ENCODE measurements around the gene LANCL2.

The LANCL2 gene

DNA sequence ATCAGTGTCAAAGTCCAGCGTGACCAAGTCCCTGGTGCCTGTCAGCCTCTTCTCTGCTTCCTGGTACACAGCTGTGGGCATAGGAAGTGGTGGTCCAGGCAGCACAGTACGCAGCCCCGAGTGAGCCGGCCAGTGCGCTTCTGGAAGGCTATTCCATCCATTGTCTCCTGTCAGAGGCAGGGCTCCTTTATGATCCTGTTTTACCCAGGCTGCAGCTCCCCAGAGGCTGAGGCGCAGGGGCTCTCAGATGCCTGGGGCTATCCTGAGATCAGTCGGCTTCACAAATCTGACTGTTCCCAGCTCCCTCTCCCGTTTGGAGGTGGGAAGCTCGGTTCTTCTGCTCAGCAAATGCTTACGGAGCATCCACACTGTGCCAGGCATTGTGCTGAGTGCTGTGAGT lies 70.3 kb downstream of the LANCL2 start:
- DNase-seq (ENCODE audit: low read depth) = no peak
- TF ChIP-seq, protein P1, sequence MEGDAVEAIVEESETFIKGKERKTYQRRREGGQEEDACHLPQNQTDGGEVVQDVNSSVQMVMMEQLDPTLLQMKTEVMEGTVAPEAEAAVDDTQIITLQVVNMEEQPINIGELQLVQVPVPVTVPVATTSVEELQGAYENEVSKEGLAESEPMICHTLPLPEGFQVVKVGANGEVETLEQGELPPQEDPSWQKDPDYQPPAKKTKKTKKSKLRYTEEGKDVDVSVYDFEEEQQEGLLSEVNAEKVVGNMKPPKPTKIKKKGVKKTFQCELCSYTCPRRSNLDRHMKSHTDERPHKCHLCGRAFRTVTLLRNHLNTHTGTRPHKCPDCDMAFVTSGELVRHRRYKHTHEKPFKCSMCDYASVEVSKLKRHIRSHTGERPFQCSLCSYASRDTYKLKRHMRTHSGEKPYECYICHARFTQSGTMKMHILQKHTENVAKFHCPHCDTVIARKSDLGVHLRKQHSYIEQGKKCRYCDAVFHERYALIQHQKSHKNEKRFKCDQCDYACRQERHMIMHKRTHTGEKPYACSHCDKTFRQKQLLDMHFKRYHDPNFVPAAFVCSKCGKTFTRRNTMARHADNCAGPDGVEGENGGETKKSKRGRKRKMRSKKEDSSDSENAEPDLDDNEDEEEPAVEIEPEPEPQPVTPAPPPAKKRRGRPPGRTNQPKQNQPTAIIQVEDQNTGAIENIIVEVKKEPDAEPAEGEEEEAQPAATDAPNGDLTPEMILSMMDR (IDR thresholded peaks at IDR 0.05; ENCODE audit: control insufficient read depth, extremely low read depth, insufficient read depth) = no peak
- H3K4me3 ChIP-seq (ENCODE audit: low read depth, low read length) = no peak overlapping the region

DNA sequence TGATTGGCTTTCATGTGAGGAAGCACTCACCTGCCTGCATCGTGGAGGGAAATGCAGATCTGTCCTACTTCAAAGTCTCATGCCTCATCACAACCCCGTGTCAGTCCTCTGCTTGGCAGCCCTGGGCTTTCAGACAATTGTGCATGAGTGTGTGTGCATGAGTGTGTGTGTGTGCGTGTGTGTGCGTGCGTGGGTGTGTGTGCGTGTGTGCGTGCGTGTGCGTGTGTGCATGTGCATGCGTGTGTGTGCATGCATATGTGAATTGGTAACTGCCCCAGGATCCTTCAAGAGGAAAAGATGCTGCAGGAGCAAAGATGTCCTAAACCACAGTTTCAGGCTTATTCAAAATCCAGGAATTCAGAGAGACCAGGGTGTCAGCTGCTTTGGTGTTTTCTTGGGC lies 71.3 kb downstream of the LANCL2 start:
- TF ChIP-seq, protein P1 (IDR thresholded peaks at IDR 0.05; ENCODE audit: control insufficient read depth, extremely low read depth, insufficient read depth) = no peak
- DNase-seq (ENCODE audit: low read depth) = no peak
- H3K4me3 ChIP-seq (ENCODE audit: low read depth, low read length) = no peak overlapping the region

DNA sequence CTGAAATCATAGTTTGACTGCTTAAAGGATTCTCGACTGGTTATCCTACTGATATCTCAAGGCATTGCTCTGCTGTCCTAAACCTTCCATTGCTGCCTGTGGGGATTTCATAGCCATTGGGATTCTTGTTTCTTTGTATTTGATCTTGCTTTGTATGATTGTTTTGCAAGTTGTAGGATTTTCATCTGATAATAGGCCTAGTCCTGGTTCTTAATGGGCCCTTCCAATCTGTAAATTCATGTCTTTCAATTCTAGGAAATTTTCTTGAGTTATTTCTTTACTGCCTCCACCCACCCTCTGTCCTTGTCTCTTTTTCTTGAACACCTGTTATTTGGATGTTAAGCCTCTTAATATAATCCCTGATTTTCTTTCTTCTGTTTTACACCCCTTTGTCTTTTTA lies 72.2 kb downstream of the LANCL2 start:
- TF ChIP-seq, protein P1 (IDR thresholded peaks at IDR 0.05; ENCODE audit: control insufficient read depth, extremely low read depth, insufficient read depth) = no peak
- DNase-seq (ENCODE audit: low read depth) = no peak

DNA sequence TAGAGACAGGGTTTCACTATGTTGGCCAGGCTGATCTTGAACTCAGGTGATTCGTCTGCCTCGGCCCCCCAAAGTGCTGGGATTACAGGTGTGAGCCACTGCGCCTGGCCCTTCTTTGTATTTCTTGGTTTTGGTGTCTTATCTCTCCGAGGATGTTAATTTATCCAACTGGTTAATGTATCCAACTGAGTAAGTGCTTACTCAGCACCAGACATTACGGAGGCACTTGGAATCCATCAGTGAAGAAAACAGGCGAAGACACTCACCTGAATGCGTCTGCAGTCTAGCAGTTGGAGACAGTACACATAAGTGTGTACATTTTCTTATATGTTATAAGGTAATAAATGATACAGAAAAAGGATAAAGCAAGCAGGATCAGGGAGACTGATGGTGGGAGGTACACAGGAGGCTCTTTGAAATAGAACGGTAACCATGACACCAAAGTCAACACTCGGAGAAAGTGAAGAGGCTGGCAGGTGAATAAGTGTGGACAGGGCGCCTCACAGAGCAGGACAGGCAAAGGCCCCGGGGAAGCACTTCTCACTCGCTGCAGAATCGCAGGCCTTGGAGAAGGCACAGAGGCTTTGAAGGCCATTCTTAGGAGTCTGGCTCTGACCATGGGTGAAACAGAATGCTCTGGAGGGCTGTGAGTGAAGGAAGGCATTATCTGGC lies 73.1 kb downstream of the LANCL2 start:
- TF ChIP-seq, protein P1 (IDR thresholded peaks at IDR 0.05; ENCODE audit: control insufficient read depth, extremely low read depth, insufficient read depth) = no peak
- DNase-seq (ENCODE audit: low read depth) = no peak
- H3K4me3 ChIP-seq (ENCODE audit: low read depth, low read length) = no peak overlapping the region

More for the DNA sequence above, 72.2 kb downstream of the LANCL2 start:
- no peak overlapping the region for H3K4me3 ChIP-seq (ENCODE audit: low read depth, low read length)

DNA sequence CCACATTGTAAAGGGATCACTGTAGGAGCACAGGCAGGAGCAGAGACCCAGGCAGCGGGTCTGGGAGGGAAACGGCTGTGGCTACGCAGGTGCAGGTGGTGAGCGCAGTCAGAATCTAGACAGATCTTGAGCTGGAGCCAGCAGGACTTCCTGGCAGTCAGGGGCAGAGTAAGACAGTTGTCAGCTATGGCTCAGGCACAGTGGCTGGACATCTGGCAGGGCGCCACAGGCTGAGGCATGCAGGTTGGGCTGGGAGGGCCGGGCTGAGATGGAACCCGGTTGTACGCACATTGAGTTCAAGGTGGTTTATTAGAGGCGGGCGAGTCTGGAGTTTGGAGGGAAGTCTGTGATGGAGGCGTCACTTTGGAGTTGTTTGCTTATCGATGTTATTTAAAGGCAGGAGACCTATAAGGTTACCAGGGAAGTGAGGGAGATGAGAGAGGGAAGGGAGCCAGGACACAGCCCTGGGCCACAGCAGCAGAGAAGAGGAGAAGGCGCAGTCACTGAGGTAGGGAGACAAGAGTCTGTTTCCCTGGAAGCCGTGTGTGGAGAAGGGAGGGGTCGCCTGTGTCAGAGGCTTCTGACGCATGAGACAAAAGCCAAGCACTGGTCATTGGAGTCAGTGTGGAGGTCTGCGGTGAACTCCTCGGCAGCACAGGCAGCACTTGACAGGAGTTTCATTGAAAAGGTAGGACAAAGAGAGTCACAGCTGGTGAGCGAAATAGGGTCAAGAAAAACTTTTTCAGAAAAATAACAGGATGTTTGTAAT lies 73.8 kb downstream of the LANCL2 start:
- DNase-seq (ENCODE audit: low read depth) = no peak
- TF ChIP-seq, protein P1 (IDR thresholded peaks at IDR 0.05; ENCODE audit: control insufficient read depth, extremely low read depth, insufficient read depth) = no peak
- no peak overlapping the region for H3K4me3 ChIP-seq (ENCODE audit: low read depth, low read length)

DNA sequence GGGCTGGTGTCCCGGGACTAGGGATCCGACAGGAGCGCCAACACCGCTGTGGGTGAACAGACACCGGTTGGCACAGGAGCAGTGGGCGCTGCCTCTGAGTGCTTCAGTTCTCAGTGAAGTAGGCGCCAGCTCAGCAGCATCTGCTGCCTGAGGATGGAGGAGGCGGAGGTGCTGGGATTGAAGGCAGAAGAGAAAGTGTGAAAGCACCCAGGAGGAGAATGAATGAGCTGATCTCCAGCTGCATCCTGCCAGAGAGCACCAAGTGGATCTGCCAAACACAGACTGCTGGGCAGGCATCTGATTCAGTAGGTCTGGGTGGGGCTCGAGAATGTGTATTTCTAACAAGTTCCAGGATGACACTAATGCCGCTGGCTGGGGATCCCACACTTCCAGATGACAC lies 74.5 kb downstream of the LANCL2 start:
- DNase-seq (ENCODE audit: low read depth) = no peak
- H3K4me3 ChIP-seq (ENCODE audit: low read depth, low read length) = no peak overlapping the region
- TF ChIP-seq, protein P1 (IDR thresholded peaks at IDR 0.05; ENCODE audit: control insufficient read depth, extremely low read depth, insufficient read depth) = no peak
